Left lobe of liver (tissue), 2 donors: ENCODE results near the gene CRABP2. TPM values are rescaled to one million over a fixed set of nuclear protein-coding genes. Genes with fewer than 3 reads are reported as not detected.

ENCODE experiments used
- ATAC-seq: fragments of 200-7000 bp; cut with Tn5 transposase; one replicate; pipeline ENCODE4 v1.9.1; 2020; ENCODE audit warnings: mild to moderate bottlenecking, moderate library complexity
- DNase-seq: peaks from one replicate; pipeline ENCODE4 v3.0.0-alpha.2; 2020; ENCODE audit warnings: low spot score
- total RNA-seq: library from RNA; stranded (reverse); gene quantifications from one replicate; pipeline ENCODE4 v1.2.1, GENCODE V29; 2021
- donor health status: DM: no; HTN: no; CAD: no; lungs with moderate emphysema.
- donor health status: DM: no; HTN: yes; CAD: no.

Gene CRABP2
- total RNA-seq, 1 donor from 2014 or later: 0.33 TPM

- ATAC-seq (no peak), DNase-seq (no peak)
Observed at GRCh38 chr1:156692925-156693847, 12.2 kb downstream of the CRABP2 start.

- no peak for DNase-seq
Observed at GRCh38 chr1:156692441-156692924, 12.9 kb downstream of the CRABP2 start.

GRCh38 chr1:156691665-156692440 lies 13.5 kb downstream of the CRABP2 start:
- DNase-seq: no peak
- no peak for ATAC-seq

More at GRCh38 chr1:156692441-156692924, 12.9 kb downstream of the CRABP2 start:
- no peak for ATAC-seq

GRCh38 chr1:156691191-156691590 lies 14.2 kb downstream of the CRABP2 start:
- no peak for DNase-seq
- ATAC-seq: no peak

DNA sequence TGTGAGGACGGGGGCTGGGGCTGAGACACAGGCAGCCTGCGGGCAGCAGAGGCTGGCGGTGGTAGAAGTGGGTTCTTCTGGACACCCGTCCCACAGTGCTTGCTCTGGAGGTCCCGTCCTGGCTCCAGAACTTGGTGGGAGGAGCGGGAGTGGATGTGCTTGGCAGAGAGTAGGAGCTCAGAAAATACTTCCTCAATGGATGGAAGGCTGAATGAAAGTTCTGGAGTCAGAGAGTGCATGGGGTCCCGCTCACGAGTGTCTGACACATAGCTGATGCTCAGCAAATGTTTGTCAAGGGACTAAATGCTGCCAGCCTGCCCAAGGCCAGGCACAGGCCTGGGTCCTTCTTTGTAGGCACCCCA lies 14.7 kb downstream of the CRABP2 start:
- no peak for DNase-seq
- no peak for ATAC-seq

- no peak for DNase-seq
- ATAC-seq: no peak
Observed at GRCh38 chr1:156689953-156690674, 15.3 kb downstream of the CRABP2 start.

DNA sequence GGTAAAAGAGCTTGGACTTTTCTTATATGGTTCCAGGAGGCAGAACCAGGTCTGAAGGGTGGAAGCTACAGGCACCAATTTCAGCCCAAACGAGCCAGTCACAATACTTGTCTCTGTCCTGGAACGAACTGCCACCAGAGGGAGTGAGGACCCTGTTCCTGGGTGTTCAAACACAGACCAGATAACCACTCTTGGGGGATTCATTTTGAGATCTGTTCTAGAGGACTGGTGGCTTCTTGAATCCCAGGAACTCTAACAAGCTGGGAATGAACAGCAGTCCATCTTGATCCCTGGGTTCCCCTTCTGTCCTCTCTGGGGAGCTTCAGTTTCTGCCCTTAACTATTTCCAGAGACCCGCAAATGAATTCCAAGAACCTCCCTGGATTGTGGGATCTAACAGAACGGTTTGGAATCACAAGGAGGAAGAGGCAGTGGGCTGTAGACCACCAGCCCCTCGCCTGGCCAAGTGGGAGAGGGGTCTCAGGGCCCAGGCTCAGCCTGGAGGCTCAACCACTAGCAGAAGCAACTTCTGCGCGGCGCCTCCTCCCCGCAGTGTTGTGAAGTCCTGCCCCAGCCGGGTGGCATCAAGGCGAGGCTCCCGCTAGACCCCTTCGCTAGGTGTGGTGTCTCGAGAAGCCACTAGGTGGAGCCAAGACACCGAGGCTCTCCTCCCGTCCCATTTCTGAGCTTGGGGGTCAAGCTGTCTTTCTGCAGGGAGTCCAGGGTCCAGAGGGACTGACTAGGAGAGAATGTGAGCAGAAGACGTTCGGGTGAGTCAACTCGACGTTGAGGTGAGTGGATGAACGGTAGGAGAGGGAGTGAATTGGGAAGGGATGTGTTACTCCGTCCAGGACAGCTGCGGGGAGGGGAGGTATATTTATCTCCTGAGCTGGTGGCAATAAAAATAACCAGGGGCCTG lies 16.1 kb downstream of the CRABP2 start:
- peak; percentile 96 for ATAC-seq

DNA sequence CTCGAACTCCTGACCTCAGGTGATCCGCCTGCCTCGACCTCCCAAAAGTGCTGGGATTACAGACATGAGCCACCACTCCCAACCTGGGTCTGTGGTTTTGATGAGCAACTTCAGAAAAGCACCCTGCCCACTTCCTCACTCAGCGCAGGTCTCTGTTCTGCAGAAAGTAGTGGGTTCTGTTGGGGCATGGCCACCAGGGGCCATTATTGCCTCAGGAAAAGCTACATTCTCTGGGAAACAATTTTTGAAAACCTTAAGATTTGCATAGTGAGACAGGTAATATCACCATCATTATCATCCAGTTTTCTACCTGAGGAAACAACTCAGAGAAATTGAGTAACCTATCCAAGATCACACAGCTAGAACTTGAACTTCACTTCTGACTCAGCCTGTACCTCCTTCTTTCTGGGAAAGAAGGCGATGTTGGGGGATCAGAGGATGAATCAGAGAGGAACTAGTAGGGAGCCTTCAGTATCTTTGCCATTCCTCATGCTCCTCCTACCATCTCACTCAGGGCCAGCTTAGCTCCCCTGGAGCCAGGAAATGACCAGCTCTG lies 21.1 kb downstream of the CRABP2 start:
- no peak for DNase-seq
- ATAC-seq: no peak

More for the DNA sequence above, 16.1 kb downstream of the CRABP2 start:
- peak; percentile 64 for DNase-seq

- ATAC-seq (no peak), DNase-seq (no peak)
Observed at GRCh38 chr1:156682166-156682890, 23.1 kb downstream of the CRABP2 start.

- no peak for ATAC-seq
- DNase-seq: no peak
Observed at GRCh38 chr1:156681196-156681960, 24.0 kb downstream of the CRABP2 start.

DNA sequence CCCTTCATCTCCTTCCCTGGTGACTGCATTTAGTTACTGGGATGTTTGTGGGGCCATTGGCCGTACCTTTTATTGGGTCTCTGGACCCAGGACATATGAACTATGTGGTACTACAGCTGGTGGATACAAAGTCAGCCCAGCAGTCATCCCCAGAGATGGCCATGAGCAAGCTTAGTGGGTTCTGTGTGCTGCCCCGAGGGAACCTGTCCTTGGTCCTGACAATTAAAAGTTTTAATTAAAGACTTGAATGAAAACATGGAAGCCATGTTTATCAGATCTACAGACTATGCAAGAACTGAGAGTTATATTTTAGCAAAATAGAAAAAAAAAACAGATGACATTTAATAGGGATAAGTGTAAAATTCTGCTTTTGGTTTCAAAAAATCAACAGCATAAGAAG lies 25.3 kb downstream of the CRABP2 start:
- DNase-seq: no peak
- no peak for ATAC-seq

GRCh38 chr1:156677616-156678596 lies 27.5 kb downstream of the CRABP2 start:
- ATAC-seq: peak; percentile 70
- no peak for DNase-seq

DNA sequence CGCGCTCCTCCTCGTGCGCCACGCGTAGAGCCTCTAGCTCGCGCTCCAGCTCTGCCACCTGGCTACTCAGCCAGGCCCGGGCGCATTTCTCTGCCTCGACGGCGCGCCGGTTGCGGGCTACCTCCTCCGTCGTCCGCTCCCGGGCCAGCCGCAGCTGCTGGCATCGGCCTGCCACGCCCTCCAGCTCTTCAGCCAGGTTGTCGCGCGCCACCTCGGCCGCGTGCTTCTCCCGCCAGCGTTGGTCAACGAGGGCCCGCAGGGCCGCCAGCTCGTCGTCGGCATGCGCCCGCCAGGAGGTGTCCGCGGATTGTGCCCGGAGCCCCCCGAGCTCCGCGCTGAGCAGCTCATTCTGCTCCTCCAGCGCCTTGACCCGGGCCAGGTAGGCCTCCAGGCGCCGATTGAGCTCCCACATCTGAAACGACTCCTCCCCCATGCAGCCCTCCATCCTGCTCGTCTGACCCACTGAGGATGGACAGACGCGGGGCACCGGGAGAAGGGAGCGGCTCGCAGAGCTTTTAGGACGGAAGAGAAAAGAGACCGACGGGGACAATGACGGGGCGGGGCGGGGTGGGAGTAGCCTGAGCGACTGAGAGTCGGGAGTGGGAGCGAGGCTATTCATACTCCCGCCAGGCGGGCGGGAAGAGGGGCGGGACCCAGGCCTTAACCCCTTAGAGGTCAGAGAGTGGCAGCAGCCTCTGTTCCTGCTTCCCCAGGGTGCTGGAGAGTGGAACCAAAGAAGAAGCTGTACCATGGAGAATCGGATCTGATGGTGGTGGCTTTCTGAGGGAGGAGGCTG lies 28.4 kb downstream of the CRABP2 start, which contains the start of gene NES:
NES (minus strand) TSS at position 588 of the 796 bp plus-strand sequence; CDS start at position 445, 143 bp downstream.
- DNase-seq (no peak), ATAC-seq (peak; percentile 57)

DNA sequence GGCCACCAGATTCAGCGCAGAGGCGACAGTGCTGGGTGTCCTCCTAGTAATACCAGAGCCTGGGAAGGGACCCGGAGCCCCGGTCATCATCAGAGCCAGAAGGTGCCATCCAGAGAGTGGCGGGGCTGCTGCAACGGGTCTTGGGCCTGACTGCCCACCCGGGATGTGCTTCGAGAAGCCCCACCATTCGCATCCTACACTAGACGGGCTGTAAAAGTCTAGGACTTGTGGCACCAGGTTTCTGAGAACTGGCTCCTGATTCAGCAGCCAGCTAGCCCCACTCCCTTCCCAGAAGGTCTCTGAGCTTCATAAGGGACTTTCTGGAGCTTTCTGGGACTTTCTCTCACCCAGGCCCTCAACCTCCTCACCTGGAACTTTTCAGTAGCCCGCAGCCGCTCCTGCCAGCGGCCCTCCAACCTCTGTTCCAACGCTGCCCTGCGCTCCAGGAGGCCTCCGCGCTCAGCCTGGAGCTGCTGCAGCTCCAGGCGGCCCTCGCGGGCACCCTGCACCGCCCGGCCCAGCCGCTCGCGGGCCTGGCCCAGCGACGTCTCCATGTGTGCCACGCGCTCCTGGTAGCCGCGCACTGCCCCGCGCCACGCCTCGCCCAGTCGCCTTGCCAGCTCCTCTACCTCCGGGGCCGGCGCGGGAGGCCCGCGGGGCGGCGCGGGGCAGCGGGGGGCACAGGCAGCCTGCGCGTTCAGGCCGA lies 29.1 kb downstream of the CRABP2 start:
- DNase-seq (no peak), ATAC-seq (peak; percentile 17)
